ENCODE results near the gene PRSS56. TPM values are rescaled to one million over a fixed set of nuclear protein-coding genes. Genes with fewer than 3 reads are reported as not detected.
A peak's percentile ranks its signal among the peaks of the same experiment; 100 is the strongest.

Gene PRSS56
- total and polyA plus RNA-seq, 2 of the 13 experiments (the other 11 are each of a cell fraction or from before 2014, with no cell fraction given) = not detected

DNA sequence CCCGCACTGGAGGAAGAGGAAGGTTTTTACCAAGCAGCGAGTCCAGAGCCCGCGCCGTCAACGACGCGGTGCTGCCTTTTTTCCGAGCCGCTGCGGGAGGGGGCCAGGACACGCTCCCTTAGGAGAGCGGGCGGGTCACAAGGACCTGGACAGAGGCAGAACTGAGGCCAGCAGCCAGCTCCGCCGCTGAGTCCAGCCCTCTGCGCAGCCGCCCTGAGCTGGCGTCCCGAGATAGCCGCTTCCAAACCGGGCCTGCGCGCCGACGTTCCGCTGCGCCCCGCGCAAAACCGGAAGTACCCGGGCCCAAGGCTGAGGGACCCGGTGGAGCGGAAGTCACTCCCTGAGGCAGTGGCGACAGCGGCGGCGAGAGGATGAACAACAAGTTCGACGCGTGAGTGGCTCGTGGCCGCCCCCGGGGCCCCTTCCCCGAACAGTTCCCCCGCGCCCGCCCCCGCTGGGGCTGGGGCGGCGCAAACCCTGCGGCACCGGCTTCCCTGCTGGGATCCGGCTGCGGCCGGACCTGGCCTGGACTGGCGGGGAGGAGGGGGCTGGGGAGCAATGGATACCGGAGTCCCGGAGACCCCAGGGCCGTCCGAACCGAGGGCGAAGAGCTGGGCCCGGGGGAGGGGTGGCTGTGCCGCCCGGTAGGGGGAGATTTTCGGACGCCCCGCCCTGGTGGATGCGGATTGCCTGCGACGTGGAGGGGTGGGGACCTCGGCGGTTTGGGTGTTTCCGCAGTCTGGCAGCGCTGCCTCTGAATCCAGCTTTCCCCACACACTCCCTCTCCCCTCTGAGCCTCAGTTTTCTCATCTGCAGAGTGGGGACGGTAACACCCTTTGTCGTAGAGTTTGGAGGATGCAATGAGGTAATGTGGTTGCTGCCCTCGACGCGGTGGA, 30.4 kb downstream of the PRSS56 start, which contains the start of the genes EIF4E2 and TIGD1 (continued):
- TF ChIP-seq NFYB (CRISPR knock-in tag; IDR thresholded peaks at IDR 0.05) = peak; percentile 77
- peak; percentile 96 for TF ChIP-seq ZNF142 (CRISPR knock-in tag; IDR thresholded peaks at IDR 0.05)
- peak; percentile 97 for TF ChIP-seq SAP130 (CRISPR knock-in tag; IDR thresholded peaks at IDR 0.05; ENCODE audit: low read depth)
- peak; percentile 96; the same call in 1 of the 2 replicates for TF ChIP-seq DNMT1 (CRISPR knock-in tag; IDR thresholded peaks at IDR 0.05)
- peak; percentile 100 for TF ChIP-seq ZNF501 (CRISPR knock-in tag; IDR thresholded peaks at IDR 0.05)
- peak; percentile 96 for TF ChIP-seq GATAD1 (CRISPR knock-in tag; IDR thresholded peaks at IDR 0.05)
- peak; percentile 87 for TF ChIP-seq SNAPC5 (CRISPR knock-in tag; IDR thresholded peaks at IDR 0.05; ENCODE audit: borderline replicate concordance)
- TF ChIP-seq EZH2 (conservative IDR thresholded peaks at IDR 0.05; ENCODE audit: low read depth, low read length) = no peak
- TF ChIP-seq, protein P1, sequence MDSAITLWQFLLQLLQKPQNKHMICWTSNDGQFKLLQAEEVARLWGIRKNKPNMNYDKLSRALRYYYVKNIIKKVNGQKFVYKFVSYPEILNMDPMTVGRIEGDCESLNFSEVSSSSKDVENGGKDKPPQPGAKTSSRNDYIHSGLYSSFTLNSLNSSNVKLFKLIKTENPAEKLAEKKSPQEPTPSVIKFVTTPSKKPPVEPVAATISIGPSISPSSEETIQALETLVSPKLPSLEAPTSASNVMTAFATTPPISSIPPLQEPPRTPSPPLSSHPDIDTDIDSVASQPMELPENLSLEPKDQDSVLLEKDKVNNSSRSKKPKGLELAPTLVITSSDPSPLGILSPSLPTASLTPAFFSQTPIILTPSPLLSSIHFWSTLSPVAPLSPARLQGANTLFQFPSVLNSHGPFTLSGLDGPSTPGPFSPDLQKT (CRISPR knock-in tag; IDR thresholded peaks at IDR 0.05; ENCODE audit: borderline replicate concordance) = no peak; the same call in none of the 2 replicates
- TF ChIP-seq, protein P2, sequence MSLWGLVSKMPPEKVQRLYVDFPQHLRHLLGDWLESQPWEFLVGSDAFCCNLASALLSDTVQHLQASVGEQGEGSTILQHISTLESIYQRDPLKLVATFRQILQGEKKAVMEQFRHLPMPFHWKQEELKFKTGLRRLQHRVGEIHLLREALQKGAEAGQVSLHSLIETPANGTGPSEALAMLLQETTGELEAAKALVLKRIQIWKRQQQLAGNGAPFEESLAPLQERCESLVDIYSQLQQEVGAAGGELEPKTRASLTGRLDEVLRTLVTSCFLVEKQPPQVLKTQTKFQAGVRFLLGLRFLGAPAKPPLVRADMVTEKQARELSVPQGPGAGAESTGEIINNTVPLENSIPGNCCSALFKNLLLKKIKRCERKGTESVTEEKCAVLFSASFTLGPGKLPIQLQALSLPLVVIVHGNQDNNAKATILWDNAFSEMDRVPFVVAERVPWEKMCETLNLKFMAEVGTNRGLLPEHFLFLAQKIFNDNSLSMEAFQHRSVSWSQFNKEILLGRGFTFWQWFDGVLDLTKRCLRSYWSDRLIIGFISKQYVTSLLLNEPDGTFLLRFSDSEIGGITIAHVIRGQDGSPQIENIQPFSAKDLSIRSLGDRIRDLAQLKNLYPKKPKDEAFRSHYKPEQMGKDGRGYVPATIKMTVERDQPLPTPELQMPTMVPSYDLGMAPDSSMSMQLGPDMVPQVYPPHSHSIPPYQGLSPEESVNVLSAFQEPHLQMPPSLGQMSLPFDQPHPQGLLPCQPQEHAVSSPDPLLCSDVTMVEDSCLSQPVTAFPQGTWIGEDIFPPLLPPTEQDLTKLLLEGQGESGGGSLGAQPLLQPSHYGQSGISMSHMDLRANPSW (CRISPR knock-in tag; IDR thresholded peaks at IDR 0.05; ENCODE audit: borderline replicate concordance) = peak; percentile 94; the same call in 1 of the 2 replicates
- TF ChIP-seq ZNF331 (CRISPR knock-in tag; IDR thresholded peaks at IDR 0.05) = peak; percentile 93
- TF ChIP-seq ZBTB49 (CRISPR knock-in tag; IDR thresholded peaks at IDR 0.05; ENCODE audit: borderline replicate concordance) = peak; percentile 82; the same call in 1 of the 2 replicates
- no peak; the same call in none of the 2 replicates for TF ChIP-seq DNMT3B (CRISPR knock-in tag; conservative IDR thresholded peaks at IDR 0.05)
- TF ChIP-seq RNF2 (conservative IDR thresholded peaks at IDR 0.05; ENCODE audit: low read depth) = peak; percentile 97

Measured in HepG2 (cell line).